HG02981 (cell line): Measurements from ENCODE around the gene ISM2.

Experiments used
- ATAC-seq: cut with Tn5 transposase; IDR thresholded peaks from one replicate; pipeline ENCODE4 v1.9.1; 2021; ENCODE audit warnings: mild to moderate bottlenecking, moderate library complexity; ENCODE audit not compliant: unreplicated experiment

ISM2 gene

GRCh38 chr14:77470224-77470870, 28.3 kb downstream of the ISM2 start:
- no peak for ATAC-seq

GRCh38 chr14:77469539-77469938, 29.1 kb downstream of the ISM2 start:
- no peak for ATAC-seq

- ATAC-seq, result no peak
Observed at GRCh38 chr14:77469067-77469505, 29.5 kb downstream of the ISM2 start.

- no peak for ATAC-seq
Observed at GRCh38 chr14:77467801-77468200, 30.8 kb downstream of the ISM2 start.

DNA sequence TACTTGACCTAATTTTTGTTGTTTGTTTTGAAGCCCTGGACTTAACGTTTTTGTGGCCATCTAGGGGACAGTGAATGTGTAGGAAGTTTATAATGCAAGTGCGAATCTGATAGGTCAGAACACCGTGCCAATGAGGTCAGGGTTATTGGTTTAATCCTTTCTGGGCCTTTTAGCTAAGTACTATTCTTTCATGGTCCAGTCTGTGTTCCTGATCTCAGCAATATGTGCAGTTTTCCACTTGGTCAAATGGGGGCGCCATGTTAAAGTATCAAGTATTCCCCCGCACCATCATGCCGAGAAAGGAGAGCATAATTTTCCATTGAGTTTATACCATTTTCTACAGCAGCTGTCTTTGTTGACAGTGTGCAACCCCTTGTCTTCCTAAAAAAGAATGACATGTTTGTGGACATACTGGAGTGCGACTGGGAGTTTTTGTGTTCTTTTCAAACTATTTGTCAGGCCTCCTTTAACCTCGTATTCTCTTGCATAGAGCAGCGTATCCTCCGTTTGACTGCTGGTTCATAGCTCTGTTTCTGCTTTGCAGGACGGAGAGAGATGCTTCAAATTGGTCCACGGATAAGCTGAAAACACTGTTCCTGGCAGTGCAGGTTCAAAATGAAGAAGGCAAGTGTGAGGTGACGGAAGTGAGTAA, 39.4 kb downstream of the ISM2 start:
- ATAC-seq, result no peak

DNA sequence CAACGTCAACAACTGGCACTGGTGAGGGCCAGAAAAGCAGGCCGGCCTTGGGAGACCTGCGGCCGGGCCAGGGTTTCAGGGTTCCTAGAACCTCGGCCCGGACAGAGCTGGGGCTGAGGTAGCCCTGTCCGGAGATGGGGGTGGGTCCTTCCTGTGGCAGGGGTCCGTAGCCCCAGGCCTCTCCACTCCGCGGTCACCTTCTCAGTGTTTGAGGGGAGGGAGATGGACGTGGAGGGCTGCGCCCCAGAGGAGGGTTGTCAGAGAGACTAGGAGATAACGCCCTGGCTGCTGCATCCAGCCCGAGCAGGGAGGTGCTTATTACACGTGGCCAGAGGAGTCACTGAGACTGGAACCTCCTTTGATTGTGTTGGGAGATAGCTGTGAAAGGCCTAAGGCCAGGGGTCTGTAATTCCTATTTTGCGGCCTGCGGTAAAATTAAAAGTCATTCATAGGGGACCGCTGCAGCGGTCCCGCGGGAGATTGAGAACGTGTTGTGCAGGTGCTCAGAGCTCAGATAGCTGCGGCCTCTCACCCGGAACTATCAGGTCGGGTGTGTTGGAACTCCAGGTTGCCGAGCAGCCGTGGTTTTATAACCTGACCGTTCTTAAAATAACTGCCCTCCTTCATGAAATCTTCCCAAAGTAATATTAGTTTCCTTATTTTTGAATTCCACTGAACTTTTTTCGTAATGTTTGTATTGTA, 40.2 kb downstream of the ISM2 start:
- peak; percentile 22 for ATAC-seq

DNA sequence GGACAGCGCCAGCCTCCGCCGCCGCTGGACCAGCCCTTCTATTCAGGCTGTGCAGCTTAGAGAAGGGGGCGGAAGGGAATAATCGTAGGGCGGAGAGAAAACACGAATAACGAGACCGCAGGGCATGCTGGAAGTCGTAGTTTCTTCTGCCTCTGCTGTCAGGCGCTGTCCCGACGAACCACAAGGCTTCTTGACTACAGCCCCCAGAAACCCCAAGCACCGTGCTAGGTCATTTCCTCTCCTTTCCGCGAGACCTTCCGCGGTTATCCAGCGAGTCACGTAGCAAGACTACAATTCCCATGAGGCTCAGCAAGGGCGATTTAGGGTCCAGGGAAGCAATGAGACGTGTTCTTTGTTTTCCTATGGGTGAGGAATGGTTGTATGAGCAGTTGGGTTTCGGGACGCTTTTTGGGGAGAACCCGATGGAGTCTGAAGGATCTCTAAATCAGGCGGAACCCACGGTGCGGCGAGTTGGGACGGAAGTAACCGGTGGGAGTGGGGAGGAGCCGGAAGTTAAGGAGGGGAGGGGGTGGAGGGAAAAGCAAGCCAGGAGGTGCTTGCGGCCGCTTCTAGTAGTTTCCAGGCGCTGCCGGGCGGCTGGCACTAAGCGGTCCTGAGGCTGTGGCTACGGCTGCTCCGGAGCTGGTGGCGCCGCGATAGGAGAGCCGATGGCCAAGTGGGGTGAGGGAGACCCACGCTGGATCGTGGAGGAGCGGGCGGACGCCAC, 40.9 kb downstream of the ISM2 start, which contains the start of the genes AHSA1 and VIPAS39:
Gene AHSA1, plus strand, starts transcription at position 572 of the 727 bp plus-strand sequence. Its CDS starts 97 bp downstream, at position 669.
Gene VIPAS39, minus strand, starts transcription at position 80 of the 727 bp plus-strand sequence. CDS start 3,499 bp downstream, outside the sequence.
- ATAC-seq, result peak; percentile 93

DNA sequence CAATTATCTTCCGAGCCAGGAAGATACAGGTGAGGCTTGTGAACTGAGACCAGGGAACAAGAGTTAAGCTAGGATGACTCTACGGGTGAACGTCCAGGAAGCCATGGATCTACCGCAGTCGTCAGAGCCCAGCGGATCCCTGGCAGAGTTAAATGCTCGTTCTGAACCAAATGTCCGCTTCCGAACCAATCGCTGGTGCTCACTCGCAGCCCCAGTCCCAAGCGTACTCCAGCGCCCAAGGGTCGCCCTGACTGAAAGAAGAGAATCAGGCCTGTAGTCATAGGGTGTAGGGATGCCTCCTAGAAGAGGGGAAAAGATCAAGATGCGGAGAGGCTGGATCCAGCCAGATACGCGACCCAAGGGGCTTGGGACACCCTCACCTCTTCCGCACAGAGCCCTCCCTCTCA, 41.5 kb downstream of the ISM2 start:
- peak; percentile 11 for ATAC-seq

DNA sequence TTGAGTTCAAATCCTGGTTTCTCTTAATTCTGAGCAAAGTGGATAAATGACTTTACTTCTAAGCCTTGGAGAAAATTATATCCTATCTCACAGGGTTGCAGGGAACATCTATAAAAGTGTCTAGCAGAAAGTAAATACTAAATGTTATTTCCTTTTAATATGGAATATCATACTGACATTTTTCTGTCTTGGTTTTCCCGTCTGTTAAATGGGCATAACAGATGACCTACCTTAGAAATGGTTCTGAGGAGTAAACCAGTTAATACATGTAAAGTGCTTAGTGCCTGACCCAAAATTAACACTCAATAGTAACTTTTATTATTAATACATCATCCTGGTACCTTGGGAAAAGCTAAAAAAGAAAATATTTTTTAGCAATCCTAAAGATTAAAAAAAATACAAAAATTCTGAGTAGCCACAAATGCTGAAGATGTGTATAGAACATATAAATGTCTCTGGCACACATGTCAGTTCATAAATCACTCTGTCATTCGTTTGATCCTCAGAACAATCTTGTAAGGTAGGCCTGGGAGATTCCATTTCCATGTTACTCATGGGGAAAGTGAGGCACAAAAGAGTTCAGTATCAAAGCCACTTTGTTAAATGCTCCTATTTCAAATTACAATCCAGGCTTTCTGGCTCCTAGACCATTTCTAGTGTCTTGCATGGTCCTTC, 42.5 kb downstream of the ISM2 start:
- ATAC-seq, result no peak

DNA sequence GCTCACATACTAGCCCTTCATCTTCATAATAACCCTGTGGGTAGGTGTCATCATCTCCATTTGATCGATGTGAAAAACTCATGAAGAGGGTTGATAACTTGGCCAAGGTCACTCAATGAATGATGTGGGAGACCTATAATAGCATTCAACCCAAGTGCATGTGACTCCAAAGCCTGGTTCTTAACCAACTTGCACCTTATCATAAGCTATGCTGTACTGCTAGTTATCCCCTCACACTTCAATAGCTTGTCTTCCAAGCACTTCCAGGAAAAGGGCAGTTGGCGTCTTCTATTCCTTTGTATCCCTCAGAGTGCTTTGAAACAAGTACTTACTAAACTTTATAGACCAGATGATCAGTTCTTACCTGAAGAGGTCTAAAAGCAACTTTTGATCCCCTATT, 56.4 kb downstream of the ISM2 start:
- no peak for ATAC-seq

GRCh38 chr14:77439861-77440260, 58.8 kb downstream of the ISM2 start:
- ATAC-seq, result no peak

DNA sequence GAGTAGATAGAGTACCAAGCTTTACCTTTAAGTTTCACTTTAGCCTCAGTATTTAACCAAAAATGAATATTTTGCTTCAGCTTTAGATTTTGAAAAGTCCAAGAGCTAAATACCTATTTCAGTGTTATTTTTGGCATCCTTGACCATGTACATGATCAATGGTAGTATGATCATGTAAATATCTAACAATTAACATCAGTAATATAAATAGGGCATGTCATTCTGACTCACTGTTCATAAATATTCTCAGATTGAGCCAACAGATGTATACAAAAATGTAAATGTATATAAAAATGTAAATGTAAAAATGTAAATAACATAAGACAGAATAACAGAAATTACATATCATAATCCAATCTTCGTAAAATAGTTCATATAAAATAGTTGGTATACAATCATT, 60.0 kb downstream of the ISM2 start:
- no peak for ATAC-seq

DNA sequence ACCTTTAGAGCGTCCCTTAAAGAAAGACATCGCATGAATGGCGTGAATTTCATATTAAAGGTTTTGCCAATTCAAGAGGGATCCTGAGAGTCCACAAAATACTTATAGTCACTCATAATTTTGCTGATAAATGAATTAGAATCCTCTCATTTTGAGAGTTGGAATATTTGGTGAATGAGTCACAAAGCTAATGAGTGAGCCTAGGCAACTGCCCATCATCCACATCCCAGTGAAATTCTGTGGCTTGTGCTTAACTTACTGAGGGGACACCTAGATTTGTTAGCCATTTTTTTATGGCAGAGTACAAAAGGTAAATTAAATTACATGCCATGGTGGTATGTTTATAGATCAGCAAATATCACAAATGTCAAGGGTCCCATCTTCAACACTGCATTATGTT, 62.6 kb downstream of the ISM2 start:
- ATAC-seq, result no peak

DNA sequence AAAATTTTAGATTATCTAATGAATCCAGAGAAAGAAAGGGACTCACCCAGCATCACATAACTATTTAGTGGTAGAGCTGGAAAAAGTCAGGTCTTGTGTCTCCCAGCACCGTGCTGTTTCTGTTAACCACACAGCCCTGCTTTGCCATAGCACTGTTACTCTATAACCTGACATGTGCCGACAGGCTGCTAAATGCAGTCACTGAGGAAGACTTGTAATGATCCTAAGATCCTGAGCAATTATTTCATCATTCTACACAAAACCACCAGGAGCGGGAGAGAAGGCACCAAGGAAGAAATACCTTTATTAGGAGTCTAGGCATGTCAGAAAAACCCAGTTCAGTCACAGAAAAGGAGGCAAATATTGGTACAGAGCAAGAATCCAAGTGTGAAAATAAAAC, 72.2 kb downstream of the ISM2 start:
- no peak for ATAC-seq

DNA sequence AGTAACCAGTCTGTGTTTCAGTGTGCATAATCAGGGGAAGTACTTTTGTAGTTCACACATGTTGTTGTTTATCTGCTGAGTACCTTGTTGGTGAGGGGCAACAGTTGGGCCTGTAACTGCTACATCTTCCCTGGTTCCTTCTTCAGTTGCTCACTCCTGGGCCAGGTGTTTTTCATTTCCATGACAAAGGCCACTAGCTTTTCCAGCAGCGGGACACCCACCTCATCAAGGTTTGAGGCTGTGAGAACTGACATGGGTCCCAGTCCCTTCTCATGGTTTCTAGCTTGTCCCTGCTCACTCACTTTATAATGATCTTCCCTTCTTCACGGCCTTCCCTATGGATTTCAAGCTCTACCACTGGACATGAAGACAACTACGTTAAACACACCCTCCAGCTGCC, 73.8 kb downstream of the ISM2 start:
- ATAC-seq, result no peak
